ENCODE data around the gene ARHGAP22. TPM values are rescaled to one million over a fixed set of nuclear protein-coding genes. Genes with fewer than 3 reads are reported as not detected.
"Not testable (repeated sequence)": the region's sequence is repeated elsewhere in the genome, so short reads cannot be mapped to it uniquely, and the experiment has no call there.

The ARHGAP22 gene
- total RNA-seq, 2 experiments from 2014 or later, result not detected

DNA sequence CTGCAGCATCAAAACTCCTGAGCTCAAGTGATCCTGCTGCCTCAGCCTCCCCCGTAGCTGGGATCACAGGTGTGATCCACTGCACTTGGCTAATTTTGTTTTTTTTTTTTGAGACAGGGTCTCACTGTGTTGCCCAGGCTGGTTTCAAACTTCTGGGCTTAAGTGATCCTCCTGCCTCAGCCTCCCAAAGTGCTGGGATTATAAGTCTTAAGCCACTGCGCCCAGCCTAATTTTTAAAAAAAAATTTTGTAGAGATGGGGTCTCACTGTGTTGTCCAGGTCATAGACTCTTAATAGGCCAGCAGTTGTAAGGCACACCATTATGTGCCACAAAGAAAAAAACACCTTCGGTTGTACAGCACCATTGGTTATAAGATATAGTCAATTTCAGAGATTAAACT lies 176.0 kb downstream of the ARHGAP22 start:
- CTCF ChIA-PET, result no interaction called here
- Mint-ChIP-seq H3K27ac (no peak overlapping the region), H3K4me1 (no peaks in the 10 kb centered on the region), H3K4me3 (no peak overlapping the region), H3K27me3 (no peaks in the 10 kb centered on the region), H3K36me3 (peaks cover 11% of the 10 kb centered on the region), H3K9me3 (ENCODE audit: low read depth) (no peaks in the 10 kb centered on the region)
- ATAC-seq, result no peak
- no peak for DNase-seq

DNA sequence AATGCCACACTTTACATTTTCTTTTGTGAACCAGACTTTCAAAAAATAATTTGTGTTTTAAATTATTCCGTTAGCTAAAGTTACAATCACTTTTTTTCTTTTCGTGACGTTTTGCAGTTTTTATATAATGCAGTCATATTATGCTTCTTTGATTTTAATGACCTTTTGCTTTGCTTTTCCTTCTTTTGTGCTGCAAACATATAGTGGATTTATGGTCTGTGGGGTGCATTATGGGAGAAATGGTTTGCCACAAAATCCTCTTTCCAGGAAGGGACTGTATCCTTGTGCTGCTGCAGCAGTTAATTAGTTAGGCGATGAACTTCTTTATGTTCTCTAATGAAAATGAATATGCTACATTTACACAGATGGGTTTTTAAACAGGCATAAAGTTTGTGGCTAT lies 181.0 kb downstream of the ARHGAP22 start:
- Mint-ChIP-seq H3K9me3 (ENCODE audit: low read depth) (no peaks in the 10 kb centered on the region), H3K4me3 (no peak overlapping the region)
- no peak for ATAC-seq

DNA sequence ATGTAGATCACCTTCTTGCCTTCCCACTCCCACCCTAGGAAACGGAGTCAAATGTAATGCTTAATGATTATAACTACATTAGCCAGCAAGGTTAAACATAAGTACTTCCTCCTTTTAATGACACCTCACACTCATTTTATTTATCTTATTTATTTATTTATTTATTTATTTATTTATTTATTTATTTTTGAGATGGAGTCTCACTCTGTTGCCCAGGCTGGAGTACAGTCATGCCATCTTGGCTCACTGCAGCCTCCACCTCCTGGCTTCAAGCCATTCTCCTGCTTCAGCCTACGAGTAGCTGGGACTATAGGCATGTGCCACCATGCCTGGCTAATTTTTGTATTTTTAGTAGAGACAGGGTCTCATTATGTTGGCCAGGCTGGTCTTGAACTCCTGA lies 183.0 kb downstream of the ARHGAP22 start:
- H3K9me3 Mint-ChIP-seq (ENCODE audit: low read depth); H3K27ac Mint-ChIP-seq; H3K36me3 Mint-ChIP-seq; ATAC-seq; DNase-seq; H3K27me3 Mint-ChIP-seq; H3K4me1 Mint-ChIP-seq; H3K4me3 Mint-ChIP-seq; CTCF ChIA-PET: not testable (repeated sequence)

More for the DNA sequence above, 181.0 kb downstream of the ARHGAP22 start:
- Mint-ChIP-seq H3K4me1 (no peaks in the 10 kb centered on the region), H3K36me3 (peaks cover 5% of the 10 kb centered on the region), H3K27ac (no peak overlapping the region), H3K27me3 (no peaks in the 10 kb centered on the region)
- CTCF ChIA-PET, result no interaction called here
- DNase-seq, result no peak

DNA sequence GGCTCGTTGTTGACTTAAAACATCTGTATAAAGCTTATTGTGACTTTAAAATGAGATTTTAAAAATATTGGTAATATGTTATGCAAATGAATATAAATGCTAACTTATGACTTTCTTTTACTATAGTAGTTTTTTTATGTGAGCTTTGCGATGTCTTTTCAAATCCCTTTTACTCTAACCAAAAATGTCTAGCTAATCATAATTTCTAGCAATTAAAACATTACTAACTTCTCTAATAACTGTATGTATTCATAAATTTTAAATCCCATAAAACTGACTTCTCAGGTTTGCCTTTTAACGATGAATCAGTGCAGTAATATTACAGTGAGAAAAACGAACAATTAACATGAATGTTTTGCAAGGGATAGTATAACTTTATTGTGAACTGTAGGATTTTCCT lies 185.2 kb downstream of the ARHGAP22 start:
- no peak for ATAC-seq
- DNase-seq, result no peak
- Mint-ChIP-seq H3K4me1 (peaks cover 3% of the 10 kb centered on the region), H3K9me3 (ENCODE audit: low read depth) (no peaks in the 10 kb centered on the region), H3K27me3 (no peaks in the 10 kb centered on the region), H3K36me3 (peaks cover 6% of the 10 kb centered on the region), H3K27ac (no peak overlapping the region), H3K4me3 (no peak overlapping the region)
- CTCF ChIA-PET, result interaction anchor here (1.9 kb wide), 1 partner anchor 56 kb away, joined by 4 read pairs; no protein-coding TSS in a partner anchor

DNA sequence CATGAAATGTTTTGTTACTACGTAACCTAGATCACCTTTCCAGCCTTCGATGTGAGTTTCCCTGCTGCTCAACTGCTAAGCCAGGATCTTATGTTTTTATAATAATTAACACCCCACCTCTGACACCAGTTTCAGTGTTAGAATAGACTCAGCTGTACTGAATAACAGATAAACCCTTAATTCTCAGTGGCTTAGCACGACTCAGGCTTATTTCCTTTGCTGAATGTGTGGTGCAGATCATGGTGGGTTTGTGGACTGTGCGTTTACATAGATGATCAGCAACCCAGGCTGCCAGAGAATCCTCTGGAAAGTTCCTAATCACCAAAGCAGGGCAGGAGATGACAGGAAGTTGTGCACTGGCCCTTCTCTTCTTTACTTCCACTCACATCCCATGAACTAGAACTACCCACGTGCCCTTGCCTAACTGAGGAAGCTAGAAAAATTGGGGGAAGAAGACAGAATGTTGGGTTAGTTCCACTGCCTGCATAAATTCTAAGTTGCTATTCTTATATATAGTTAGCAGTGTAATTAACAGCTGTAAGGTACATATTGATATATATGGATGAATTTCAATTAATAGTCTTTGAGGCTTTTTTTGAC lies 186.6 kb downstream of the ARHGAP22 start:
- ATAC-seq (no peak), DNase-seq (no peak)
- H3K27me3 Mint-ChIP-seq, result no peaks in the 10 kb centered on the region
- no peak overlapping the region for H3K27ac Mint-ChIP-seq
- no peak overlapping the region for H3K4me3 Mint-ChIP-seq
- CTCF ChIA-PET, result no interaction called here
- H3K36me3 Mint-ChIP-seq, result peaks cover 11% of the 10 kb centered on the region
- H3K4me1 Mint-ChIP-seq, result peaks cover 3% of the 10 kb centered on the region
- no peaks in the 10 kb centered on the region for H3K9me3 Mint-ChIP-seq (ENCODE audit: low read depth)

DNA sequence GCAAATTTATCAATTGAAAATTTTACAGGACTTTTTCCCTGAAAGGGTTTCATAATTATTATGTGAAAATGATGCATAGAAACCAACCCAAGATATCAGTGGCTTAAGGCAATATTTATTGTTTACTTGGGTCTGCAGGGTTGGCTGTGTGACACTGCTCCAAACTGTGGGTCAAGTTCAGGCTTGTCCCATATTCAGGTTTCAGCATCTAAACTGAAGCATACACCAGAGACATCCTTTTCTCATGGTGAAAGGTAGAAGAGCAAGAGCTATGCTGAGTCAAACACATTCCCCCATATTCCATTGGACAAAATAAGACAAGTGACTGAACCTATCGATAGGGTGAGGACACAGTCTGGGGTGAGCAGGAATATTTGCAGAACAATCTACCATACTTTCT lies 187.5 kb downstream of the ARHGAP22 start:
- DNase-seq, result no peak
- H3K27ac Mint-ChIP-seq, result no peak overlapping the region
- no peak for ATAC-seq
- H3K27me3 Mint-ChIP-seq, result no peaks in the 10 kb centered on the region
- peaks cover 3% of the 10 kb centered on the region for H3K4me1 Mint-ChIP-seq
- H3K36me3 Mint-ChIP-seq, result peaks cover 19% of the 10 kb centered on the region
- no peak overlapping the region for H3K4me3 Mint-ChIP-seq
- H3K9me3 Mint-ChIP-seq (ENCODE audit: low read depth), result peaks cover 2% of the 10 kb centered on the region
- CTCF ChIA-PET, result no interaction called here

DNA sequence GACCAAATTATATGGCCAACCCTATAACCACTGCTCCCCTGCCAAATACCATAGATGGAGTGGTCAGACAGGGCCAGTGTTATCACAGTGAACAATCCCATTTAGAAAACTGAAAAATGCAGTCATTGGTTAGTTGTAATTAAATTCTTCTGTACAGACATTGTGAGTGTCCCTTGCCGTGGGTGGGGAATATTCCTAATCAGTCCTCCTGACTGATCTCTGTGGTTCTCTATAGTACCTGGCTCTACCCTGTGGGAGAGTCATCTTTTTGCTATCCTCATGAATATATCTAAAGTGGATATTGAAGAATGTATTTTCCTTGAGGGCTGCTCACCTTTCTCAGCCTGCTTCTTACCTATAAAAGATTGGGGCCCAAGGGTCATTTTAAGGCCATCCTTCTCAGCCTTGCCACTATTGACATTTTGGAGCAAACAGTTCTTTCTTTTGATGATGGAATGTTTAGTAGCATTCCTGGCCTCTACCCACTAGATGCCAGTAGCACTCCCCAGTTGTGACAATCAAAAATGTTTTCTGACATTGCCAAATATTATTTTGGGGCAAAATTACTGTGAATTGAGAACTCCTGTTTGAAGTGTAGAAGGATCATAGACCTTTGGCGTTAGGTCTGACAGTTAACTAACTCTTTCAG lies 188.2 kb downstream of the ARHGAP22 start:
- no peaks in the 10 kb centered on the region for H3K27me3 Mint-ChIP-seq
- no peak overlapping the region for H3K4me3 Mint-ChIP-seq
- DNase-seq (no peak), ATAC-seq (no peak)
- H3K4me1 Mint-ChIP-seq, result peaks cover 3% of the 10 kb centered on the region
- peaks cover 24% of the 10 kb centered on the region for H3K36me3 Mint-ChIP-seq
- CTCF ChIA-PET, result no interaction called here
- H3K27ac Mint-ChIP-seq, result no peak overlapping the region
- peaks cover 4% of the 10 kb centered on the region for H3K9me3 Mint-ChIP-seq (ENCODE audit: low read depth)

DNA sequence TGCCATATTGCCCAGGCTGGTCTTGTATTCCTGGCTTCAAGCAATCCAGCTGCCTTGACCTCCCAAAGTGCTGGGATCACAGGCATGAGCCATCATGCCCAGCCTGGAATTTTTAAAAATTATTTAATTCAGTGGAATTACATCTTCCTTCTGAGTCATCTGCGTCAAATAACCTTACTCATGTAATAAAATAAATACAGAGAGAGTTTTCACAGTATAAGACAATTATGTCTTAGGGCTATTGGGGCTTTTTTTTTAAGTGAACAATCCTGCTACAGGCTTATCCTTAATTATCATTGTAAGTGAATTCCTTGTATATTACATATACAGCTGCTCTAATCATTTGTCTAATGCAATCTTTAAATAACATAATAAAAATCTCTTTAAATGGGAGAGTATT lies 190.1 kb downstream of the ARHGAP22 start:
- Mint-ChIP-seq H3K4me3 (no peak overlapping the region), H3K27ac (no peak overlapping the region), H3K4me1 (peaks cover 3% of the 10 kb centered on the region), H3K27me3 (no peaks in the 10 kb centered on the region), H3K9me3 (ENCODE audit: low read depth) (peaks cover 6% of the 10 kb centered on the region), H3K36me3 (peaks cover 35% of the 10 kb centered on the region)
- CTCF ChIA-PET, result no interaction called here
- DNase-seq, result no peak
- no peak for ATAC-seq

DNA sequence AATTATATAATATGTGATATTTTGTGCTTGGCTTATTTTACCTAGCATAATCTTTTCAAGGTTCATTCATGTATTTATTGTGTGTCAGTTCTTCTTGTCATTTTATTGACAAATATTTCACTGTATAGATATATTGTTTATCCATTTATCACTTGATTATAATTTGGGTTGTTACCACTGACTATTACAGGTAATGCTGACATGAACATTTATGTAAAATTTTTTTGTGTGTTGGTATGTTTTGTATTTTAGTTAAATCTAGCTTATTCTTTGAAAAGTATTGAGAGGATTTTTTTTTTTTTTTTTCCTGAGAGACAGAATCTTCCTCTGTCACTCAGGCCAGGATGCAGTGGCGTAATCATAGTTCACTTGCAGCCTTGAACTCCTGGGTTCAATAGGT lies 190.7 kb downstream of the ARHGAP22 start:
- no peak overlapping the region for H3K27ac Mint-ChIP-seq
- H3K36me3 Mint-ChIP-seq, result peaks cover 35% of the 10 kb centered on the region
- H3K9me3 Mint-ChIP-seq (ENCODE audit: low read depth), result peaks cover 6% of the 10 kb centered on the region
- CTCF ChIA-PET, result no interaction called here
- peaks cover 3% of the 10 kb centered on the region for H3K4me1 Mint-ChIP-seq
- no peaks in the 10 kb centered on the region for H3K27me3 Mint-ChIP-seq
- ATAC-seq (no peak), DNase-seq (no peak)
- H3K4me3 Mint-ChIP-seq, result no peak overlapping the region

DNA sequence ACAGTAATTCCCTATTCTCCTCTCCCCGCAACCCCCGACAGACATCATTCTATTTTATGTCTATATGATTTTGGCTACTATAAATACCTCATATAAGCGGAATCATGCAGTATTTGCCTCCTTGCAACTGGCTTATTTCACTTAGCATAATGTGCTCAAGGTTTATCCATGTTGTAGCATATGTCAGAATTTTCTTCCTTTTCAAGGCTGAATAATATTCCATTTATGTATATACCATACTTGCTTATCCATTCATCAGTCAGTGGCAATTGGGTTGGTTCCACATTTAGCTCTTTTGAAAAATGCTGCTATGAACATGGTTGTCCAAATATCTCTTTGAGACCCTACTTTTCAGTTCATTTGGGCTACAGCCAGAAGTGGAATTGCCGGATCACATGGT lies 191.9 kb downstream of the ARHGAP22 start:
- H3K9me3 Mint-ChIP-seq (ENCODE audit: low read depth), result peaks cover 6% of the 10 kb centered on the region
- peaks cover 35% of the 10 kb centered on the region for H3K36me3 Mint-ChIP-seq
- CTCF ChIA-PET, result no interaction called here
- ATAC-seq (no peak), DNase-seq (no peak)
- no peak overlapping the region for H3K4me3 Mint-ChIP-seq
- no peaks in the 10 kb centered on the region for H3K27me3 Mint-ChIP-seq
- peaks cover 3% of the 10 kb centered on the region for H3K4me1 Mint-ChIP-seq
- no peak overlapping the region for H3K27ac Mint-ChIP-seq

DNA sequence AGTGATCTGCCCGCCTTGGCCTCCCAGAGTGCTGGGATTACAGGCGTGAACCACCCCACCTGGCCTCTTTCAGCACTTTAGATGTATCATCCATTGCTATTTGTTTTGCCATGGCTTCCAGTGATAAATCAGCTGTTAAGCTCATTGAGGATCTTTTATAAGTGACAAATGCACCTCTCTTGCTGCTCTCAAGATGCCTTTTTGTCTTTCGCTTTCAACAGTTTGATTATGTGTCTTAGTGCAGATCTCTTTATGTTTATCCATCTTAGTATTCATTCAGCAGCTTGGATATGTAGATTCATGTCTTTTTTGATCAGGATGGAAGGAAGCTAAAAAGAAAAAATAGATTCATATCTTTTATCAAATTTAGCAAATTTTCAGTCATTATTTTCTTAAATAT lies 192.8 kb downstream of the ARHGAP22 start:
- Mint-ChIP-seq H3K27me3 (no peaks in the 10 kb centered on the region), H3K4me3 (no peak overlapping the region), H3K36me3 (peaks cover 35% of the 10 kb centered on the region), H3K4me1 (no peaks in the 10 kb centered on the region), H3K27ac (no peak overlapping the region), H3K9me3 (ENCODE audit: low read depth) (peaks cover 6% of the 10 kb centered on the region)
- CTCF ChIA-PET, result no interaction called here
- DNase-seq (no peak), ATAC-seq (no peak)

DNA sequence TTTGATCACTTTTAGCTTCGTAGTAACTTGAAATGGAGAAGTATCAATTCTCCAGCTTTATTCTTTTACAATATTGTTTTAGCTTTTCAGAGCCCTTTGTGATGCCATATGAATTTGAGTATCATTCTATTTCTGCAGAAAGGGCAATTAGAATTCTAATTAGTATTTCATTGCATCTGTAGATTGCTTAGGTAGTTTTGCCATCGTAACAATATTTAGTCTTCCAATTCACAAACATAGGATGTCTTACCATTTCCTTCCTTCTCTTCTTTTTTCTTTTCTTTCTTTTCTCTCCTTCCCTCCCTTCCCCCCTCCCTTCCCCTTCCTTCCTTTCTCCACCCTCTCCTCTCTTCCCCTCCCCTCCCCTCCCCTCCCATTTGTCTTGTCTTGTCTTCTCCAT lies 193.4 kb downstream of the ARHGAP22 start:
- CTCF ChIA-PET, result no interaction called here
- peaks cover 35% of the 10 kb centered on the region for H3K36me3 Mint-ChIP-seq
- no peak overlapping the region for H3K4me3 Mint-ChIP-seq
- H3K27me3 Mint-ChIP-seq, result no peaks in the 10 kb centered on the region
- H3K27ac Mint-ChIP-seq, result no peak overlapping the region
- ATAC-seq, result no peak
- no peak for DNase-seq
- no peaks in the 10 kb centered on the region for H3K4me1 Mint-ChIP-seq
- peaks cover 6% of the 10 kb centered on the region for H3K9me3 Mint-ChIP-seq (ENCODE audit: low read depth)

DNA sequence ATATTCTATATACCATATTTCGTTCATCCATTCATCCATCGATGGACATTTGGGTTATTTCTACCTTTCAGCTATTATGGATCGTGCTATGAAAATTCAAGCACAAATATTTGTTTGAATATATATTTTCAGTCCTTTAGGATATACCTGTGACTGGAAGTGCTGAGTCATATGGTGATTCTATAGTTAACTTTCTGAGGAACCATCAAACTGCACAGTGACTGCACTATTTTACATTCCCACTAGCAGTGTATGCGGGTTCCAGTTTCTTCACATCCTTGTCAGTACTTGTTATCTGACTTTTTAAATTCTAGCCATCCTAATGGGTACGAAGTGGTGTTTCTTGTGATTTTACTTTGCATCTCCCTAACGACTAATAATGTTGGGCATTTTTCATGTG lies 194.4 kb downstream of the ARHGAP22 start:
- DNase-seq, result no peak
- Mint-ChIP-seq H3K27ac (no peak overlapping the region), H3K9me3 (ENCODE audit: low read depth) (peaks cover 6% of the 10 kb centered on the region), H3K36me3 (peaks cover 35% of the 10 kb centered on the region), H3K27me3 (no peaks in the 10 kb centered on the region), H3K4me1 (no peaks in the 10 kb centered on the region), H3K4me3 (no peak overlapping the region)
- CTCF ChIA-PET, result no interaction called here
- ATAC-seq, result no peak

DNA sequence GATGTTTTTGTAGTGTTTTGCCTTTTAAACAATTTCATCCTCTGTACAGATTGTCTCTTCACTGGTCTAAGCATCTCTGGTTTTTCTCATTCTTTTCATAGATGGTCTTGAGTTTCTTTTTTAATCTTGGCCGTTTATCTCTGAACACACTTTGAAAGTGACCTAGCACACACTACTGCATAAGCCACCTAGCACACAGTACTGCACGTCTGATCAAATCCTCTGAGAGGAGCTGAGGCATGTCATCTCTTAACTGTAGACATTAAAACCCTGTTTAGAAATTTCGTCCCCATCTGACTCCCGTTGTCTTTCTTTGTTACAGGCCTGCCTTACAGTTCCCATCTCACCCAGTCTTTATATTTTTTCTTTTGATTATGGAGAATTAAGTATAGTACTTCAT lies 198.2 kb downstream of the ARHGAP22 start:
- no peak overlapping the region for H3K27ac Mint-ChIP-seq
- DNase-seq, result no peak
- no peak overlapping the region for H3K4me3 Mint-ChIP-seq
- peaks cover 13% of the 10 kb centered on the region for H3K36me3 Mint-ChIP-seq
- H3K4me1 Mint-ChIP-seq, result no peaks in the 10 kb centered on the region
- no peaks in the 10 kb centered on the region for H3K27me3 Mint-ChIP-seq
- peaks cover 1% of the 10 kb centered on the region for H3K9me3 Mint-ChIP-seq (ENCODE audit: low read depth)
- CTCF ChIA-PET, result no interaction called here
- ATAC-seq, result no peak
